Hepatocyte (in vitro differentiated cells): Measurements from ENCODE around the gene FRMPD1. TPM values are rescaled to one million over a fixed set of nuclear protein-coding genes. Genes with fewer than 3 reads are reported as not detected.
A peak's percentile ranks its signal among the peaks of the same experiment; 100 is the strongest.

Experiments used
- DNase-seq: peaks from one replicate; pipeline ENCODE4 v3.0.0-alpha.2; 2016; ENCODE audit warnings: low spot score
- H2AFZ ChIP-seq: fragments of 200-600 bp; sonication (generic); 2 replicates; pipeline ENCODE4 v1.6.0; 2016; ENCODE audit warnings: antibody characterized with exemption, mild to moderate bottlenecking
- H3K27ac ChIP-seq: fragments of 200-600 bp; sonication (generic); 2 replicates; pipeline ENCODE4 v1.5.1; 2016; ENCODE audit warnings: mild to moderate bottlenecking
- H3K27me3 ChIP-seq: fragments of 200-600 bp; sonication (generic); 2 replicates; pipeline ENCODE4 v1.6.1; 2016
- H3K36me3 ChIP-seq: fragments of 200-600 bp; sonication (generic); replicated peaks from 2 replicates; pipeline ENCODE4 v1.5.1; 2016; ENCODE audit warnings: low read depth; ENCODE audit not compliant: insufficient read depth
- H3K4me1 ChIP-seq: fragments of 200-600 bp; sonication (generic); 2 replicates; pipeline ENCODE4 v1.5.1; 2016; ENCODE audit warnings: mild to moderate bottlenecking, moderate library complexity; ENCODE audit not compliant: insufficient read depth
- H3K4me2 ChIP-seq: fragments of 200-600 bp; sonication (generic); 2 replicates; pipeline ENCODE4 v1.6.0; 2016
- H3K4me3 ChIP-seq: fragments of 200-600 bp; sonication (generic); 2 replicates; pipeline ENCODE4 v1.5.1; 2016; ENCODE audit warnings: mild to moderate bottlenecking
- H3K79me2 ChIP-seq: fragments of 200-600 bp; sonication (generic); 2 replicates; pipeline ENCODE4 v1.6.0; 2017; ENCODE audit warnings: mild to moderate bottlenecking
- H3K9me2 ChIP-seq: fragments of 200-600 bp; sonication (generic); replicated peaks from 2 replicates; pipeline ENCODE4 v1.6.0; 2017; ENCODE audit warnings: mild to moderate bottlenecking; ENCODE audit not compliant: insufficient read depth
- H3K9me3 ChIP-seq: fragments of 200-600 bp; sonication (generic); 2 replicates; pipeline ENCODE4 v1.5.1; 2016; ENCODE audit warnings: low read depth, mild to moderate bottlenecking
- H4K20me1 ChIP-seq: fragments of 200-600 bp; sonication (generic); 2 replicates; pipeline ENCODE4 v1.6.0; 2016; ENCODE audit warnings: mild to moderate bottlenecking; ENCODE audit not compliant: insufficient read depth, poor library complexity, severe bottlenecking
- EZH2 ChIP-seq: fragments of 200-600 bp; sonication (generic); IDR thresholded peaks from 2 replicates; pipeline ENCODE4 v1.6.1; 2016; ENCODE audit warnings: antibody characterized with exemption, mild to moderate bottlenecking, borderline replicate concordance
- EZH2phosphoT487 ChIP-seq: fragments of 200-600 bp; sonication (generic); IDR thresholded peaks from one replicate; pipeline ENCODE4 v1.6.1; 2018; ENCODE audit warnings: antibody characterized with exemption, mild to moderate bottlenecking, low read depth, moderate library complexity; ENCODE audit not compliant: unreplicated experiment, severe bottlenecking
- WGBS: methylation state at CpG from one replicate; pipeline ENCODE4 v1.1.6; 2016; ENCODE audit warnings: low lambda C conversion rate; ENCODE audit errors: missing lambda C conversion rate; 5-methylcytosine and 5-hydroxymethylcytosine counted together
- polyA plus RNA-seq: library from polyadenylated mRNA; unstranded; fragments of >200 nt; fragmentation: Nextera tagmentation; extraction: Ambion mirVana; gene quantifications from 2 replicates; pipeline ENCODE4 v1.2.1, GENCODE V29; 2016
- total RNA-seq: library from RNA; depleted of rRNA; stranded (reverse); fragments of >200 nt; gene quantifications from 2 replicates; pipeline ENCODE4 v1.2.3, GENCODE V29; 2014
- TF ChIP-seq, protein P1 (sequence below): fragments of 200-600 bp; sonication (generic); IDR thresholded peaks from 2 replicates; pipeline ENCODE4 v1.5.1; 2016; ENCODE audit warnings: antibody characterized with exemption, mild to moderate bottlenecking; ENCODE audit not compliant: poor library complexity

FRMPD1 gene
- total and polyA plus RNA-seq, 2 experiments from 2014 or later, result 0.10 to 0.36 TPM

DNA sequence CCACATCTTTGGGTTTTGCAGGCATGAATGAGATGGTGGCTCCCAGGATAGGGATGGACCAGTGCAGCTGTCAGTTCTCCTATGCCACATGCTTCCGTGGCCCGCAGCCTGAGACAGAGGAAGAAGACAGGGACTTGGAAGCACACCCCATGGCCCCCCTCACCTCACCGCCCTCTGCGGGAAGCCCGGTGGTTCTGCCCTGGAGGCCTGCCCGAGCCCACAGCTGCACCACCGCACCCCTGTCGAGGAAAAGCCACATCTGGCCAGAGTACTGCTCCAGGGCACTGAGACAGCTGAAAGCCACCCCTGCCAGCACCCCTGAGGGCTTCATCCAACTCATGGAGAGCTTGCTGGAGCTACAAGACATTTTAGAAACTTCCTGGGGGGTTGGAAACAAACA, 95.2 kb downstream of the FRMPD1 start:
- no peak for DNase-seq
- H3K79me2 ChIP-seq, result no peaks in the 10 kb centered on the region
- H3K9me3 ChIP-seq, result no peaks in the 10 kb centered on the region
- H3K4me2 ChIP-seq, result no peak overlapping the region
- no peaks in the 10 kb centered on the region for H4K20me1 ChIP-seq
- TF ChIP-seq, protein P1, sequence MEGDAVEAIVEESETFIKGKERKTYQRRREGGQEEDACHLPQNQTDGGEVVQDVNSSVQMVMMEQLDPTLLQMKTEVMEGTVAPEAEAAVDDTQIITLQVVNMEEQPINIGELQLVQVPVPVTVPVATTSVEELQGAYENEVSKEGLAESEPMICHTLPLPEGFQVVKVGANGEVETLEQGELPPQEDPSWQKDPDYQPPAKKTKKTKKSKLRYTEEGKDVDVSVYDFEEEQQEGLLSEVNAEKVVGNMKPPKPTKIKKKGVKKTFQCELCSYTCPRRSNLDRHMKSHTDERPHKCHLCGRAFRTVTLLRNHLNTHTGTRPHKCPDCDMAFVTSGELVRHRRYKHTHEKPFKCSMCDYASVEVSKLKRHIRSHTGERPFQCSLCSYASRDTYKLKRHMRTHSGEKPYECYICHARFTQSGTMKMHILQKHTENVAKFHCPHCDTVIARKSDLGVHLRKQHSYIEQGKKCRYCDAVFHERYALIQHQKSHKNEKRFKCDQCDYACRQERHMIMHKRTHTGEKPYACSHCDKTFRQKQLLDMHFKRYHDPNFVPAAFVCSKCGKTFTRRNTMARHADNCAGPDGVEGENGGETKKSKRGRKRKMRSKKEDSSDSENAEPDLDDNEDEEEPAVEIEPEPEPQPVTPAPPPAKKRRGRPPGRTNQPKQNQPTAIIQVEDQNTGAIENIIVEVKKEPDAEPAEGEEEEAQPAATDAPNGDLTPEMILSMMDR, result no peak
- TF ChIP-seq EZH2 (no peak), EZH2phosphoT487 (no peak)
- no peak overlapping the region for H3K4me3 ChIP-seq
- H2AFZ ChIP-seq, result no peak overlapping the region
- WGBS, result 95% methylated on average over 8 of the region's 8 CpGs
- H3K27ac ChIP-seq, result no peak overlapping the region
- no peaks in the 10 kb centered on the region for H3K9me2 ChIP-seq
- H3K27me3 ChIP-seq, result no peaks in the 10 kb centered on the region
- H3K4me1 ChIP-seq, result peaks cover 8% of the 10 kb centered on the region
- H3K36me3 ChIP-seq, result no peaks in the 10 kb centered on the region

DNA sequence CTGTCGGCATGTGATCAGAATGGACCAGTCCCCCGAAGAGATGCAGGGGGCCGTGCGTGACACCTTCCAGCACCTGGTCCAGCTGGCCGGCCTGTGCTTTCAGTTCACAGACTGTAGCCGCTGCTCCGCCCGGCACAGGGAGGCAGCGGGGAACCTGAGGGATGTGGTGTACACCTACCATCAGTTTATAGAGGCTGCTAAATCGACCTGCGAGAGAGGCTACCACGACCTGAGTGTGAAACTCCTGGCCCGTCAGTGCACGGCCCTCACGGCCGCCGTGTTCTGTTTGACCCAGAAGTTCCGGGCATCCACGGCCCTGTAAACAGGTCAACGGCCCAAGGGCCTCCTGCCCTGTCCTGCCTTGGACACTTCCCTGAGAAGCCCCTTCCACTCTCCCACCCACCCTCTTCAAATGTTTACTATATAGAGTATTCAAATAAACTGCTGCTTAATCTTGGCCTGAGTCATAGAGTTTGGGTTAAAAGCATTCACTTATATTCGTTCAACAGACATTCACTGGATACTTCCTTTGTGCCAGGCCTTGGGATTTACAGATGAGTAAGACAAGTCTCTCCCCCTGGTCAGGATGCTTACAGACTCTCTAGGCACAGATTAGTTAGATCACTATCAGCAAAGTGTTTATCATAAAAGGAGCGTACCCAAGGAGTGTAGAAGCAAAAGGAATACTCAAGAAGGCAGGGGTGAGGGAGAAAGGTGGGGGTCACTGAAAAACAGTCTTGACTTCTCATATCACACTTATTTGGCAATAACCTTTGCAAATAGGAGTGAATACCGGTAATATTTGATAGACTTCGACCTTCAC, 95.9 kb downstream of the FRMPD1 start:
- WGBS, result 78% methylated on average over 22 of the region's 24 CpGs

DNA sequence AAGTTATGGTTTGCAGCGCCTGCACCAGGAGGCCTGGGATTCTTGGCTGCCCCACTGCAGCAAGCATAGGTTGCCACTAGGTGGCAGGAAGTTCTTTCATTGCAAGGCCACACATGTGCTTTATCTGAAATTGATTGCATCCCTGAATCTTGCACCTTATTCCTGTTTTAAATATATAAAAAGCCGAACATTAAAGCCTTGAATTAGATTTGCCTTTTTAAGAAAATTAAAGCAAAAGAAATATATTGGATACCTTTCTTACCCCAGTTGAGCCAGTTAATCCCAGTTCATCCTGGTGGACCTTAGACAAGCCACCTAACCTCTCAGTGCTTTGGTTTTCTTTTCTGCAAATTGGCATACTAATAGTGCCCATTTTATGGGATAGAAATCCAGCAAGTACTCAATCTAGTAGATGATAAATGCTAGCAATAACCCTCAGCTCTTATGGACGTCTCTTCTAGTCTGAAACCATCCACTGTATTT, 96.6 kb downstream of the FRMPD1 start:
- Histone ChIP-seq H3K4me2 (no peak overlapping the region), H3K27ac (no peak overlapping the region), H3K9me3 (no peaks in the 10 kb centered on the region), H3K27me3 (no peaks in the 10 kb centered on the region), H2AFZ (no peak overlapping the region), H4K20me1 (no peaks in the 10 kb centered on the region), H3K36me3 (no peaks in the 10 kb centered on the region), H3K4me1 (peaks cover 8% of the 10 kb centered on the region), H3K79me2 (no peaks in the 10 kb centered on the region), H3K4me3 (no peak overlapping the region), H3K9me2 (no peaks in the 10 kb centered on the region)
- peak; percentile 78 for DNase-seq
- TF ChIP-seq EZH2 (no peak), EZH2phosphoT487 (no peak)
- TF ChIP-seq, protein P1, result peak; percentile 87
- 40% methylated on average over 3 of the region's 3 CpGs for WGBS

More for the DNA sequence above, 95.9 kb downstream of the FRMPD1 start:
- DNase-seq, result peak; percentile 26
- H3K36me3 ChIP-seq, result no peaks in the 10 kb centered on the region
- H3K79me2 ChIP-seq, result no peaks in the 10 kb centered on the region
- TF ChIP-seq EZH2phosphoT487, result no peak
- TF ChIP-seq, protein P1, result no peak
- TF ChIP-seq EZH2, result no peak
- no peaks in the 10 kb centered on the region for H3K9me3 ChIP-seq
- H3K27me3 ChIP-seq, result no peaks in the 10 kb centered on the region
- H2AFZ ChIP-seq, result no peak overlapping the region
- H3K27ac ChIP-seq, result no peak overlapping the region
- H3K4me1 ChIP-seq, result peaks cover 8% of the 10 kb centered on the region
- H4K20me1 ChIP-seq, result no peaks in the 10 kb centered on the region
- H3K4me3 ChIP-seq, result no peak overlapping the region
- H3K4me2 ChIP-seq, result no peak overlapping the region
- H3K9me2 ChIP-seq, result no peaks in the 10 kb centered on the region
